Trophoblast cell (in vitro differentiated cells and primary cell): ENCODE measurements around the gene PMP22.

Experiments used
- DNase-seq, 2 donors: peaks; one replicate each; pipeline ENCODE4 v3.0.0-alpha.2; 2016
- H2AFZ ChIP-seq: 2 replicates; pipeline ENCODE4 v1.6.1; 2013; ENCODE audit warnings: low read length, moderate library complexity, mild to moderate bottlenecking; ENCODE audit not compliant: insufficient read depth, poor library complexity
- H2AK5ac ChIP-seq: 2 replicates; pipeline ENCODE4 v1.6.1; 2013; ENCODE audit warnings: mild to moderate bottlenecking, low read length
- H2BK120ac ChIP-seq: 2 replicates; pipeline ENCODE4 v1.6.1; 2013; ENCODE audit warnings: low read length, mild to moderate bottlenecking, moderate library complexity; ENCODE audit not compliant: insufficient read depth, poor library complexity
- H2BK12ac ChIP-seq: 2 replicates; pipeline ENCODE4 v1.6.1; 2013; ENCODE audit warnings: mild to moderate bottlenecking, low read length, moderate library complexity
- H2BK5ac ChIP-seq: 2 replicates; pipeline ENCODE4 v1.6.1; 2013; ENCODE audit warnings: low read length, low read depth, moderate library complexity, mild to moderate bottlenecking; ENCODE audit not compliant: poor library complexity
- H3K14ac ChIP-seq: 2 replicates; pipeline ENCODE4 v1.6.1; 2013; ENCODE audit warnings: mild to moderate bottlenecking, low read length
- H3K18ac ChIP-seq: 2 replicates; pipeline ENCODE4 v1.6.1; 2013; ENCODE audit warnings: mild to moderate bottlenecking, low read length
- H3K23ac ChIP-seq: 2 replicates; pipeline ENCODE4 v1.6.1; 2013; ENCODE audit warnings: low read length
- H3K27ac ChIP-seq: 2 replicates; pipeline ENCODE4 v1.5.1; 2013; ENCODE audit warnings: low read depth, mild to moderate bottlenecking, inconsistent platforms, low read length, moderate library complexity
- H3K27me3 ChIP-seq: 2 replicates; pipeline ENCODE4 v1.6.1; 2013; ENCODE audit warnings: inconsistent platforms, mild to moderate bottlenecking, low read length, moderate library complexity; ENCODE audit not compliant: insufficient read depth
- H3K36me3 ChIP-seq, 2 experiments: 1 replicate in 1 of 2; 2 replicates in 1 of 2; pipeline ENCODE4 v1.6.1; 2013; ENCODE audit warnings: low read length in 2 of 2, mild to moderate bottlenecking in 2 of 2, moderate library complexity in 1 of 2; ENCODE audit not compliant: insufficient read depth in 2 of 2, control insufficient read depth in 1 of 2
- H3K4ac ChIP-seq: 2 replicates; pipeline ENCODE4 v1.6.1; 2013; ENCODE audit warnings: low read depth, mild to moderate bottlenecking, low read length, moderate library complexity
- H3K4me1 ChIP-seq, 2 experiments: 1 replicate in 1 of 2; 2 replicates in 1 of 2; pipeline ENCODE4 v1.6.1; 2013; ENCODE audit warnings: low read length in 2 of 2, mild to moderate bottlenecking in 2 of 2, moderate library complexity in 1 of 2; ENCODE audit not compliant: insufficient read depth in 2 of 2, control insufficient read depth in 1 of 2
- H3K4me2 ChIP-seq: 2 replicates; pipeline ENCODE4 v1.6.1; 2013; ENCODE audit warnings: inconsistent platforms, mild to moderate bottlenecking, low read length, moderate library complexity
- H3K4me3 ChIP-seq: 2 replicates; pipeline ENCODE4 v1.5.1; 2013; ENCODE audit warnings: mild to moderate bottlenecking, low read depth, low read length, inconsistent platforms
- H3K79me1 ChIP-seq: one replicate; pipeline ENCODE4 v1.6.1; 2013; ENCODE audit warnings: low read length
- H3K79me2 ChIP-seq: 2 replicates; pipeline ENCODE4 v1.6.1; 2013; ENCODE audit warnings: low read length, mild to moderate bottlenecking; ENCODE audit not compliant: control insufficient read depth, insufficient read depth, poor library complexity
- H3K9ac ChIP-seq: 2 replicates; pipeline ENCODE4 v1.6.1; 2013; ENCODE audit warnings: mild to moderate bottlenecking, low read length
- H3K9me3 ChIP-seq: 2 replicates; pipeline ENCODE4 v1.6.1; 2013; ENCODE audit warnings: low read depth, mild to moderate bottlenecking, control low read depth, inconsistent platforms, low read length; ENCODE audit not compliant: insufficient read depth
- H4K12ac ChIP-seq: 2 replicates; pipeline ENCODE4 v1.6.1; 2013; ENCODE audit warnings: low read depth, mild to moderate bottlenecking, low read length, moderate library complexity
- H4K8ac ChIP-seq: 2 replicates; pipeline ENCODE4 v1.6.1; 2013; ENCODE audit warnings: low read depth, mild to moderate bottlenecking, low read length, moderate library complexity
- H4K91ac ChIP-seq: one replicate; pipeline ENCODE4 v1.6.1; 2013; ENCODE audit warnings: low read depth, mild to moderate bottlenecking, low read length, moderate library complexity
- WGBS: extraction: QIAGEN DNeasy Blood & Tissue Kit; methylation state at CpG from one replicate; pipeline ENCODE4 v1.1.7; 2013; ENCODE audit warnings: missing lambda C conversion rate; ENCODE audit not compliant: insufficient read length, insufficient coverage; ENCODE audit errors: extremely low coverage; 5-methylcytosine and 5-hydroxymethylcytosine counted together

The PMP22 gene

DNA sequence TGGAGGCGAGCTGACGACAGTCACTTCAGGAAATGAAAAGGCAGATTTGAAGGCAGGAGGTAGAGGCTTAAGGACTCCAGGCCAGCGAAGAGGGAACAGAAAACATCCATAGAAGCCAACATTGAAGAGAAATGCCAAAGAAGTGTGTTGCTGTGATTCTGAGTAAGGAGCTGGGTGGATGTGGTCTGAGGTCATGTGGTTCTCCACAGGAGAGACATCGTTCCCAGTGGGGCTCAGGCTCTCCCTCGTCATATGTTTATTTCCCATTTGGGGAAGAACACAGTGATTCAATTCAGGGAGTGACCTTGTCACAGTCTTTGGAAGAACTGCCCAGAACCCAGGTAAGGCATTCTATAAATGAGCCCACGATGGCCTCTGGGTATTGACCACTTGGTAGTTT lies 6.6 kb upstream of the PMP22 start:
- Histone ChIP-seq H3K36me3 (no peaks in the 10 kb centered on the region), H3K79me2 (no peaks in the 10 kb centered on the region), H3K27ac (no peak overlapping the region), H3K9ac (no peak overlapping the region), H2AFZ (no peak overlapping the region), H3K27me3 (no peaks in the 10 kb centered on the region), H3K79me1 (peaks cover 3% of the 10 kb centered on the region), H3K14ac (no peak overlapping the region), H3K9me3 (no peaks in the 10 kb centered on the region), H3K4me1 (peaks cover 4 to 8% of the 10 kb centered on the region in 2 experiments), H2BK120ac (no peak overlapping the region), H2BK5ac (no peak overlapping the region), H4K12ac (no peak overlapping the region), H4K91ac (no peak overlapping the region), H3K4ac (no peak overlapping the region), H3K23ac (no peak overlapping the region), H3K4me2 (no peak overlapping the region), H4K8ac (no peak overlapping the region), H3K18ac (no peak overlapping the region), H2BK12ac (no peak overlapping the region), H3K4me3 (no peak overlapping the region), H2AK5ac (no peak overlapping the region)
- WGBS, result no CpG with 5 or more reads among the region's 6 CpGs
- no peak for DNase-seq

- Histone ChIP-seq H3K36me3 (no peaks in the 10 kb centered on the region), H3K4me1 (peaks cover 4 to 8% of the 10 kb centered on the region in 2 experiments), H3K79me2 (no peaks in the 10 kb centered on the region), H4K8ac (no peak overlapping the region), H3K27me3 (no peaks in the 10 kb centered on the region), H3K14ac (no peak overlapping the region), H2AK5ac (no peak overlapping the region), H3K4ac (no peak overlapping the region), H3K9me3 (no peaks in the 10 kb centered on the region), H3K23ac (no peak overlapping the region), H2BK5ac (no peak overlapping the region), H4K91ac (no peak overlapping the region), H3K18ac (no peak overlapping the region), H2AFZ (no peak overlapping the region), H3K4me2 (no peak overlapping the region), H2BK12ac (no peak overlapping the region), H3K4me3 (no peak overlapping the region), H2BK120ac (no peak overlapping the region), H3K79me1 (peaks cover 3% of the 10 kb centered on the region), H3K9ac (no peak overlapping the region), H4K12ac (no peak overlapping the region), H3K27ac (no peak overlapping the region)
- no peak for DNase-seq
- 92% methylated on average over 1 of the region's 9 CpGs for WGBS
These were observed 5.7 kb upstream of the PMP22 start for GRCh38 chr17:15270628-15271381.

DNA sequence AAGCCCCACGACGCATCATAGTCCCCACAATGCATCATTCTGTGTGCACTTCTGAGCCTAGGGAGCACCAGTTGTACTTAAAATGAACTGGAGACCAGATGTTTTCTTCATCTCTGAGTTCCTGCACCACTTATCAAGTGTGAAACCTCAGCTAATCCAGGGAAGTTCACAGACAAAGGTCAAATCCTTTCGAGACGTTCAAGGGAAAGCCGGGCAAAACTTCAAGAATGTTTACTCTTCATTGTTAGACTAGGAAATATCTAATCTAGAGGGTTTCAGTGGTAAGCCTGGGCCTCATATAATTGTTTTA lies 4.6 kb upstream of the PMP22 start:
- Histone ChIP-seq H2AFZ (no peak overlapping the region), H3K14ac (no peak overlapping the region), H3K9ac (no peak overlapping the region), H3K9me3 (no peaks in the 10 kb centered on the region), H3K18ac (no peak overlapping the region), H3K4me3 (no peak overlapping the region), H2AK5ac (no peak overlapping the region), H4K91ac (no peak overlapping the region), H3K79me1 (peaks cover 3% of the 10 kb centered on the region), H3K27ac (no peak overlapping the region), H2BK5ac (no peak overlapping the region), H4K12ac (no peak overlapping the region), H3K4ac (no peak overlapping the region), H2BK12ac (no peak overlapping the region), H3K4me2 (no peak overlapping the region), H3K79me2 (no peaks in the 10 kb centered on the region), H2BK120ac (no peak overlapping the region), H3K27me3 (no peaks in the 10 kb centered on the region), H3K4me1 (peaks cover 4 to 8% of the 10 kb centered on the region in 2 experiments), H3K23ac (no peak overlapping the region), H4K8ac (no peak overlapping the region), H3K36me3 (no peaks in the 10 kb centered on the region)
- WGBS, result no CpG with 5 or more reads among the region's 5 CpGs
- DNase-seq, result no peak

DNA sequence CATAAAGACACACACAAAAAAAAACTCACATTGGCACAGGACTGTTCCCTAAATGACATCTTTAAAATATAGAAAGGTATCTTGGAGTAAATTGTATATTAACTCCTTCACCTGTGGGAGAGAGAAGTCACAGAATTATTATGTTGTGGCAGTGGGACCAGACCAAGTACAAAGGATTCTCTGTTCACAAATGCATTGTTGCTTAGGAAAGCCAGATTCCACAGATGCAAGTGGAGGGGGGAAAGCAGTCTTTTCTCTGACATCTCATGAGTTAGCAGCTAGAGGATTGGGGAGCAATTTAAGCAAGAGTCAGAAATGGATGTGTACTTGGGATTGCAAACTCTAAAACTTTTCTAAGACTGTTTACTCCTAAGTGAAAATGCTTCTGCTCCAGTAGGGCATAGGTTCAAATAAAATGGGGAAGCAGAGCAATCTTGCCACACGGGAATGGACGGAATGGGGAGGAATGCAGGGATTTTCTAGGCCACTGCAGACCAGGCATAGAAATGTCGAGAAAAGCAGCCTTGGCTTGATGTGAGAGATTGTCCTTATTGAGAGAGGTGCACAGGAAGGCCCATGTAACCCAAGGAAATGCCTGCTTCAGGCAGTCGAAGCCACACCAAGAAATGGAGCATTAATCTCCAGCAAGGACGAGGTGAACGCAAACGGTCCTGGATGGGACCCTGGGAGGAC lies 4.1 kb upstream of the PMP22 start:
- WGBS, result no CpG with 5 or more reads among the region's 7 CpGs

More for the DNA sequence above, 4.1 kb upstream of the PMP22 start:
- no peak overlapping the region for H3K27ac ChIP-seq
- peaks cover 3% of the 10 kb centered on the region for H3K79me1 ChIP-seq
- H3K27me3 ChIP-seq, result no peaks in the 10 kb centered on the region
- H2BK5ac ChIP-seq, result no peak overlapping the region
- no peak overlapping the region for H3K4me2 ChIP-seq
- no peak overlapping the region for H2AFZ ChIP-seq
- H3K18ac ChIP-seq, result no peak overlapping the region
- no peak overlapping the region for H2BK120ac ChIP-seq
- no peak overlapping the region for H3K23ac ChIP-seq
- H3K14ac ChIP-seq, result no peak overlapping the region
- no peak overlapping the region for H2AK5ac ChIP-seq
- DNase-seq, result no peak
- H3K4ac ChIP-seq, result no peak overlapping the region
- no peaks in the 10 kb centered on the region for H3K36me3 ChIP-seq
- no peak overlapping the region for H2BK12ac ChIP-seq
- no peaks in the 10 kb centered on the region for H3K79me2 ChIP-seq
- H4K8ac ChIP-seq, result no peak overlapping the region
- no peak overlapping the region for H4K12ac ChIP-seq
- no peak overlapping the region for H4K91ac ChIP-seq
- H3K4me3 ChIP-seq, result no peak overlapping the region
- H3K9me3 ChIP-seq, result no peaks in the 10 kb centered on the region
- H3K4me1 ChIP-seq, result peaks cover 4 to 8% of the 10 kb centered on the region in 2 experiments
- no peak overlapping the region for H3K9ac ChIP-seq
